GM12878 (cell line): ENCODE data around the gene NLRC5. TPM values are rescaled to one million over a fixed set of nuclear protein-coding genes. Genes with fewer than 3 reads are reported as not detected.

Source experiments
- ATAC-seq: fragments of 200-7000 bp; cut with Tn5 transposase; 3 replicates; pipeline ENCODE4 v1.9.1; 2020; ENCODE audit warnings: mild to moderate bottlenecking, moderate library complexity
- BruUV-seq: library from RNA; stranded (reverse); fragments of 400-500 nt; replicated peaks from 2 replicates; lab custom pipeline; 2021; lab: Mats Ljungman, UMichigan
- CTCF ChIA-PET: fragments of 300-600 bp; sonication (Branson Sonifier 250); formaldehyde crosslinking; extraction: SDS; loops from one replicate; lab custom pipeline; 2021; ENCODE audit warnings: inconsistent platforms; lab: Yijun Ruan, JAX
- POLR2A ChIA-PET: fragments of 350-600 bp; formaldehyde crosslinking; extraction: SDS; loops from one replicate; lab custom pipeline; 2021; ENCODE audit warnings: inconsistent platforms; lab: Charles Lee
- RAD21 ChIA-PET: fragments of 300-600 bp; sonication (Branson Sonifier 250); formaldehyde crosslinking; loops from one replicate; lab custom pipeline; 2023; ENCODE audit warnings: antibody characterized with exemption; ENCODE audit not compliant: unreplicated experiment; lab: Charles Lee
- SMC1A ChIA-PET: fragments of 300-600 bp; sonication (Branson Sonifier 250); formaldehyde crosslinking; loops from one replicate; lab custom pipeline; 2023; ENCODE audit not compliant: unreplicated experiment, uncharacterized antibody; lab: Charles Lee
- DNase-seq: peaks from one replicate; pipeline ENCODE4 v3.0.0-alpha.2; 2011; ENCODE audit warnings: low read depth, low spot score
- FAIRE-seq: peaks from 3 replicates; lab custom pipeline; 2011; peaks lifted over from hg19 to GRCh38; lab: Jason Lieb, UNC
- H2AFZ ChIP-seq: 2 replicates; pipeline ENCODE4 v1.6.0; 2011; ENCODE audit warnings: low read depth, low read length, control low read depth; ENCODE audit not compliant: control insufficient read depth
- H3K27ac ChIP-seq: 2 replicates; pipeline ENCODE4 v1.5.1; 2011; ENCODE audit warnings: control low read depth; ENCODE audit not compliant: control insufficient read depth, insufficient read depth
- H3K27me3 ChIP-seq, 2 experiments: replicated peaks in 1 of 2; 2 replicates each; pipeline versions ENCODE4 v1.6.0 to v1.6.1; 2011; ENCODE audit warnings: low read length in 1 of 2; ENCODE audit not compliant: control insufficient read depth in 2 of 2, insufficient read depth in 2 of 2
- H3K36me3 ChIP-seq, 2 experiments: 2 replicates each; pipeline ENCODE4 v1.5.1; 2011; ENCODE audit warnings: low read length in 1 of 2; ENCODE audit not compliant: control insufficient read depth in 2 of 2, insufficient read depth in 2 of 2
- H3K4me1 ChIP-seq: 2 replicates; pipeline ENCODE4 v1.6.1; 2011; ENCODE audit warnings: mild to moderate bottlenecking, low read length, moderate library complexity, mixed read lengths; ENCODE audit not compliant: control insufficient read depth, insufficient read depth
- H3K4me2 ChIP-seq: 2 replicates; pipeline ENCODE4 v1.6.0; 2011; ENCODE audit warnings: control low read depth; ENCODE audit not compliant: control insufficient read depth, insufficient read depth
- H3K4me3 ChIP-seq: fragments of 200-600 bp; sonication (generic); 2 replicates; pipeline ENCODE4 v1.5.1; 2016
- H3K79me2 ChIP-seq: 2 replicates; pipeline ENCODE4 v1.6.0; 2011; ENCODE audit warnings: low read length; ENCODE audit not compliant: control insufficient read depth, insufficient read depth
- H3K9ac ChIP-seq: 2 replicates; pipeline ENCODE4 v1.8.0; 2011; ENCODE audit warnings: low read length, control low read depth, mixed read lengths; ENCODE audit not compliant: control insufficient read depth, insufficient read depth
- H3K9me3 ChIP-seq: replicated peaks from 3 replicates; pipeline ENCODE4 v1.5.1; 2011; ENCODE audit warnings: mild to moderate bottlenecking, low read length; ENCODE audit not compliant: control insufficient read depth, insufficient read depth
- H4K20me1 ChIP-seq: 2 replicates; pipeline ENCODE4 v1.6.0; 2011; ENCODE audit not compliant: control insufficient read depth, insufficient read depth
- CBX3 ChIP-seq: fragments of 200-600 bp; sonication (generic); IDR thresholded peaks from 2 replicates; pipeline ENCODE4 v1.6.1; 2016; ENCODE audit warnings: low read depth, borderline replicate concordance
- CREM ChIP-seq: IDR thresholded peaks from 2 replicates; pipeline ENCODE4 v1.6.1; 2014; ENCODE audit warnings: antibody characterized with exemption, low read depth
- FOXM1 ChIP-seq: IDR thresholded peaks from 2 replicates; pipeline ENCODE4 v1.6.1; 2012; ENCODE audit warnings: low read depth, mild to moderate bottlenecking, inconsistent platforms, low read length, moderate library complexity
- GATAD2B ChIP-seq: fragments of 450-650 bp; conservative IDR thresholded peaks from 2 replicates; pipeline ENCODE4 v1.6.1; 2017; ENCODE audit warnings: low read depth, mild to moderate bottlenecking, moderate library complexity
- HDAC2 ChIP-seq: fragments of 200-600 bp; sonication (generic); IDR thresholded peaks from 2 replicates; pipeline ENCODE4 v1.6.1; 2017
- KAT2A ChIP-seq: conservative IDR thresholded peaks from 2 replicates; pipeline ENCODE4 v1.6.1; 2011; ENCODE audit warnings: low read depth, low read length; ENCODE audit not compliant: control insufficient read depth
- MEF2A ChIP-seq: IDR thresholded peaks from 2 replicates; pipeline ENCODE4 v1.6.1; 2011; ENCODE audit warnings: low read depth, mild to moderate bottlenecking, low read length, moderate library complexity; ENCODE audit not compliant: insufficient read depth
- NR2C1 ChIP-seq: fragments of 450-650 bp; IDR thresholded peaks from 2 replicates; pipeline ENCODE4 v1.6.1; 2017; ENCODE audit warnings: antibody characterized with exemption, mild to moderate bottlenecking, moderate library complexity
- RUNX3 ChIP-seq: IDR thresholded peaks from 2 replicates; pipeline ENCODE4 v1.6.1; 2012; ENCODE audit warnings: low read length, inconsistent platforms
- SMC3 ChIP-seq: IDR thresholded peaks from 2 replicates; pipeline ENCODE4 v1.6.1; 2011; ENCODE audit warnings: low read length, improper control_type of control experiment, borderline replicate concordance
- SRF ChIP-seq, 2 experiments: IDR thresholded peaks; 2 replicates each; pipeline ENCODE4 v1.6.1; 2011; ENCODE audit warnings: low read depth in 2 of 2, low read length in 2 of 2, mild to moderate bottlenecking in 1 of 2, moderate library complexity in 1 of 2
- TCF7 ChIP-seq: IDR thresholded peaks from 2 replicates; pipeline ENCODE4 v1.6.1; 2014; ENCODE audit warnings: antibody characterized with exemption, borderline replicate concordance
- ZSCAN29 ChIP-seq: fragments of 450-650 bp; IDR thresholded peaks from 2 replicates; pipeline ENCODE4 v1.6.1; 2017; ENCODE audit warnings: mild to moderate bottlenecking, moderate library complexity
- WGBS: methylation state at CpG from one replicate; pipeline ENCODE4 v1.1.6; 2016; ENCODE audit warnings: low lambda C conversion rate; ENCODE audit not compliant: insufficient replicate concordance, insufficient coverage; ENCODE audit errors: missing lambda C conversion rate; 5-methylcytosine and 5-hydroxymethylcytosine counted together
- in situ Hi-C: fragments of 300-500 bp; cut with MboI; formaldehyde crosslinking; loops from 9 replicates; pipeline ENCODE4 v1.14.3; 2018; ENCODE audit warnings: mixed read lengths
- intact Hi-C: fragments of 100-400 bp; cut with micrococcal nuclease; formaldehyde crosslinking; loops from one replicate; pipeline ENCODE4 v1.14.2; 2022; ENCODE audit not compliant: unreplicated experiment
- polyA plus RNA-seq, 11 experiments: library from polyadenylated mRNA; depleted of rRNA in 4 of 11; unstranded in 6 of 11; stranded (reverse) in 5 of 11; fragments of >200 nt; fragmentation: Nextera tagmentation in 4 of 11; fragmentation: Illumina TruSeq in 1 of 11; extraction: Ambion mirVana in 4 of 11; extraction: Trizol in 1 of 11; gene quantifications; 1 replicate in 1 of 11; 2 replicates in 10 of 11; pipeline versions ENCODE4 v1.2.1 to v1.2.3, GENCODE V29; 2011 to 2016; ENCODE audit warnings: inconsistent platforms in 2 of 11, missing spikeins in 2 of 11, low read depth in 1 of 11
- total RNA-seq, 4 experiments: library from RNA; depleted of rRNA in 3 of 4; stranded (reverse); fragments of >200 nt in 3 of 4; fragmentation: Illumina TruSeq in 1 of 4; extraction: Trizol in 1 of 4; gene quantifications; 2 replicates each; pipeline versions ENCODE4 v1.2.1 to v1.2.3, GENCODE V29; 2013 to 2021
- TF ChIP-seq, protein P1 (sequence below): IDR thresholded peaks from 2 replicates; pipeline ENCODE4 v1.6.1; 2012; ENCODE audit warnings: mild to moderate bottlenecking, low read depth, low read length
- TF ChIP-seq, protein P2 (sequence below): fragments of 450-650 bp; IDR thresholded peaks from 2 replicates; pipeline ENCODE4 v1.6.1; 2016; ENCODE audit warnings: mild to moderate bottlenecking, moderate library complexity, borderline replicate concordance
- TF ChIP-seq, protein P3 (sequence below): IDR thresholded peaks from 2 replicates; pipeline ENCODE4 v1.6.1; 2012; ENCODE audit warnings: low read depth, low read length, improper control_type of control experiment

NLRC5 gene
- total and polyA plus RNA-seq, 10 of the 15 experiments (the other 5 are each of a cell fraction or from before 2014, with no cell fraction given) = 13.1 to 105 (median 57.3) TPM

DNA sequence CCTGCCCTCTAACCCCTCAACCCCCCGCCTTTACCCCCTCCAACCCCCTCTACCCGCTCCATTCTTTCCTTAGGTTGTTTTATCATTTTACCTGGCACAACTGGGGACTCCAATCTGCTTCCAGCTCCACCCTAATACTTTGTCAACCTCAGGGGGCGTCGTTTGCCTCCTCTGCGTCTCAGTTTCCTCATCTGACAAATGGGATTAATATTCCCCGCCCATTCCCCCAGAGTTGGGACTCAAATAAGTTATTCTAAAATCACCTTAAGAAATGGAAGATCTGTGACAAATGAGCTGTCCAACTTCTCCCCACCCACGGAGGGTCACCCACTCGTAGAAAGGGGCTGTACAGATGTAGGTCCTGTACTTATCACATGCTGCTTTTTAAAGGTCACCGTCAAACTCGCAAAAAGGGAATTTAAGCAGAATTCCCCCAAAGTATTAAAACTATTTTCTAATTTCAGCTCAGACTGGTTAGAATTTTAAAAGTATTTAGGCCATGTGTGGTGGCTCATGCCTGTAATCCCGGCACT lies 62.4 kb downstream of the NLRC5 start:
- 34% methylated on average over 10 of the region's 11 CpGs for WGBS
- SMC1A ChIA-PET = interaction anchor here (0.6 to 3.4 kb wide), 6 partner anchors 10 to 134 kb away, joined by 3 to 16 read pairs (median 5); no protein-coding TSS in a partner anchor
- Histone ChIP-seq H3K27me3 (no peaks in the 10 kb centered on the region), H3K9ac (no peak overlapping the region), H3K4me1 (peaks cover 36% of the 10 kb centered on the region), H3K36me3 (peaks cover 19 to 20% of the 10 kb centered on the region in 2 experiments), H3K4me3 (no peak overlapping the region), H4K20me1 (no peaks in the 10 kb centered on the region), H3K27ac (no peak overlapping the region), H2AFZ (no peak overlapping the region), H3K9me3 (no peaks in the 10 kb centered on the region), H3K79me2 (no peaks in the 10 kb centered on the region), H3K4me2 (no peak overlapping the region)
- intact Hi-C loops (no loop called here), in situ Hi-C loops (no loop called here)
- no TSS peak for BruUV-seq
- RAD21 ChIA-PET = interaction anchor here (0.9 to 1.2 kb wide), 4 partner anchors 32 to 107 kb away, joined by 3 to 5 read pairs (median 3); no protein-coding TSS in a partner anchor
- ATAC-seq = no peak
- no peak for DNase-seq
- POLR2A ChIA-PET = interaction anchor here (0.6 to 1.7 kb wide), 7 partner anchors 11 to 273 kb away, joined by 3 to 5 read pairs (median 3); no protein-coding TSS in a partner anchor
- CTCF ChIA-PET = interaction anchor here (1.2 to 3.5 kb wide), 5 partner anchors 10 to 88 kb away, joined by 3 to 37 read pairs (median 4); partner anchors contain the start of gene CETP
- no peak for FAIRE-seq
- TF ChIP-seq, protein P1, sequence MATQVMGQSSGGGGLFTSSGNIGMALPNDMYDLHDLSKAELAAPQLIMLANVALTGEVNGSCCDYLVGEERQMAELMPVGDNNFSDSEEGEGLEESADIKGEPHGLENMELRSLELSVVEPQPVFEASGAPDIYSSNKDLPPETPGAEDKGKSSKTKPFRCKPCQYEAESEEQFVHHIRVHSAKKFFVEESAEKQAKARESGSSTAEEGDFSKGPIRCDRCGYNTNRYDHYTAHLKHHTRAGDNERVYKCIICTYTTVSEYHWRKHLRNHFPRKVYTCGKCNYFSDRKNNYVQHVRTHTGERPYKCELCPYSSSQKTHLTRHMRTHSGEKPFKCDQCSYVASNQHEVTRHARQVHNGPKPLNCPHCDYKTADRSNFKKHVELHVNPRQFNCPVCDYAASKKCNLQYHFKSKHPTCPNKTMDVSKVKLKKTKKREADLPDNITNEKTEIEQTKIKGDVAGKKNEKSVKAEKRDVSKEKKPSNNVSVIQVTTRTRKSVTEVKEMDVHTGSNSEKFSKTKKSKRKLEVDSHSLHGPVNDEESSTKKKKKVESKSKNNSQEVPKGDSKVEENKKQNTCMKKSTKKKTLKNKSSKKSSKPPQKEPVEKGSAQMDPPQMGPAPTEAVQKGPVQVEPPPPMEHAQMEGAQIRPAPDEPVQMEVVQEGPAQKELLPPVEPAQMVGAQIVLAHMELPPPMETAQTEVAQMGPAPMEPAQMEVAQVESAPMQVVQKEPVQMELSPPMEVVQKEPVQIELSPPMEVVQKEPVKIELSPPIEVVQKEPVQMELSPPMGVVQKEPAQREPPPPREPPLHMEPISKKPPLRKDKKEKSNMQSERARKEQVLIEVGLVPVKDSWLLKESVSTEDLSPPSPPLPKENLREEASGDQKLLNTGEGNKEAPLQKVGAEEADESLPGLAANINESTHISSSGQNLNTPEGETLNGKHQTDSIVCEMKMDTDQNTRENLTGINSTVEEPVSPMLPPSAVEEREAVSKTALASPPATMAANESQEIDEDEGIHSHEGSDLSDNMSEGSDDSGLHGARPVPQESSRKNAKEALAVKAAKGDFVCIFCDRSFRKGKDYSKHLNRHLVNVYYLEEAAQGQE = no peak
- TF ChIP-seq NR2C1 (no peak), MEF2A (0 out of 2 replicates have a peak, but pooled peaks have one; percentile 22), GATAD2B (no peak), FOXM1 (peak; percentile 84; the same call in 1 of the 2 replicates), SRF (IDR thresholded peaks at IDR 0.05; ENCODE audit: low read depth in 2 of 2, low read length in 2 of 2) (no peak), KAT2A (no peak), SMC3 (no peak), TCF7 (no peak), RUNX3 (peak; percentile 31; the same call in 1 of the 2 replicates), CBX3 (no peak), CREM (peak; percentile 41; the same call in 1 of the 2 replicates), HDAC2 (no peak), ZSCAN29 (no peak)
- TF ChIP-seq, protein P2, sequence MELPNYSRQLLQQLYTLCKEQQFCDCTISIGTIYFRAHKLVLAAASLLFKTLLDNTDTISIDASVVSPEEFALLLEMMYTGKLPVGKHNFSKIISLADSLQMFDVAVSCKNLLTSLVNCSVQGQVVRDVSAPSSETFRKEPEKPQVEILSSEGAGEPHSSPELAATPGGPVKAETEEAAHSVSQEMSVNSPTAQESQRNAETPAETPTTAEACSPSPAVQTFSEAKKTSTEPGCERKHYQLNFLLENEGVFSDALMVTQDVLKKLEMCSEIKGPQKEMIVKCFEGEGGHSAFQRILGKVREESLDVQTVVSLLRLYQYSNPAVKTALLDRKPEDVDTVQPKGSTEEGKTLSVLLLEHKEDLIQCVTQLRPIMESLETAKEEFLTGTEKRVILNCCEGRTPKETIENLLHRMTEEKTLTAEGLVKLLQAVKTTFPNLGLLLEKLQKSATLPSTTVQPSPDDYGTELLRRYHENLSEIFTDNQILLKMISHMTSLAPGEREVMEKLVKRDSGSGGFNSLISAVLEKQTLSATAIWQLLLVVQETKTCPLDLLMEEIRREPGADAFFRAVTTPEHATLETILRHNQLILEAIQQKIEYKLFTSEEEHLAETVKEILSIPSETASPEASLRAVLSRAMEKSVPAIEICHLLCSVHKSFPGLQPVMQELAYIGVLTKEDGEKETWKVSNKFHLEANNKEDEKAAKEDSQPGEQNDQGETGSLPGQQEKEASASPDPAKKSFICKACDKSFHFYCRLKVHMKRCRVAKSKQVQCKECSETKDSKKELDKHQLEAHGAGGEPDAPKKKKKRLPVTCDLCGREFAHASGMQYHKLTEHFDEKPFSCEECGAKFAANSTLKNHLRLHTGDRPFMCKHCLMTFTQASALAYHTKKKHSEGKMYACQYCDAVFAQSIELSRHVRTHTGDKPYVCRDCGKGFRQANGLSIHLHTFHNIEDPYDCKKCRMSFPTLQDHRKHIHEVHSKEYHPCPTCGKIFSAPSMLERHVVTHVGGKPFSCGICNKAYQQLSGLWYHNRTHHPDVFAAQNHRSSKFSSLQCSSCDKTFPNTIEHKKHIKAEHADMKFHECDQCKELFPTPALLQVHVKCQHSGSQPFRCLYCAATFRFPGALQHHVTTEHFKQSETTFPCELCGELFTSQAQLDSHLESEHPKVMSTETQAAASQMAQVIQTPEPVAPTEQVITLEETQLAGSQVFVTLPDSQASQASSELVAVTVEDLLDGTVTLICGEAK = no peak
- TF ChIP-seq, protein P3, sequence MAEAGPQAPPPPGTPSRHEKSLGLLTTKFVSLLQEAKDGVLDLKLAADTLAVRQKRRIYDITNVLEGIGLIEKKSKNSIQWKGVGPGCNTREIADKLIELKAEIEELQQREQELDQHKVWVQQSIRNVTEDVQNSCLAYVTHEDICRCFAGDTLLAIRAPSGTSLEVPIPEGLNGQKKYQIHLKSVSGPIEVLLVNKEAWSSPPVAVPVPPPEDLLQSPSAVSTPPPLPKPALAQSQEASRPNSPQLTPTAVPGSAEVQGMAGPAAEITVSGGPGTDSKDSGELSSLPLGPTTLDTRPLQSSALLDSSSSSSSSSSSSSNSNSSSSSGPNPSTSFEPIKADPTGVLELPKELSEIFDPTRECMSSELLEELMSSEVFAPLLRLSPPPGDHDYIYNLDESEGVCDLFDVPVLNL = no peak
